ENCODE measurements around the gene TBX10.

GRCh38 chr11:67641338-67642172 is 2.0 kb upstream of the TBX10 start:
- TF ChIP-seq, protein P1, sequence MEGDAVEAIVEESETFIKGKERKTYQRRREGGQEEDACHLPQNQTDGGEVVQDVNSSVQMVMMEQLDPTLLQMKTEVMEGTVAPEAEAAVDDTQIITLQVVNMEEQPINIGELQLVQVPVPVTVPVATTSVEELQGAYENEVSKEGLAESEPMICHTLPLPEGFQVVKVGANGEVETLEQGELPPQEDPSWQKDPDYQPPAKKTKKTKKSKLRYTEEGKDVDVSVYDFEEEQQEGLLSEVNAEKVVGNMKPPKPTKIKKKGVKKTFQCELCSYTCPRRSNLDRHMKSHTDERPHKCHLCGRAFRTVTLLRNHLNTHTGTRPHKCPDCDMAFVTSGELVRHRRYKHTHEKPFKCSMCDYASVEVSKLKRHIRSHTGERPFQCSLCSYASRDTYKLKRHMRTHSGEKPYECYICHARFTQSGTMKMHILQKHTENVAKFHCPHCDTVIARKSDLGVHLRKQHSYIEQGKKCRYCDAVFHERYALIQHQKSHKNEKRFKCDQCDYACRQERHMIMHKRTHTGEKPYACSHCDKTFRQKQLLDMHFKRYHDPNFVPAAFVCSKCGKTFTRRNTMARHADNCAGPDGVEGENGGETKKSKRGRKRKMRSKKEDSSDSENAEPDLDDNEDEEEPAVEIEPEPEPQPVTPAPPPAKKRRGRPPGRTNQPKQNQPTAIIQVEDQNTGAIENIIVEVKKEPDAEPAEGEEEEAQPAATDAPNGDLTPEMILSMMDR (IDR thresholded peaks at IDR 0.05), result no peak
- no peak for TF ChIP-seq POLR2AphosphoS5 (IDR thresholded peaks at IDR 0.05; ENCODE audit: low read depth, low read length)
- TF ChIP-seq REST (IDR thresholded peaks at IDR 0.05; ENCODE audit: insufficient read depth in 1 of 2, low read depth in 2 of 2, low read length in 1 of 2), result no peak
- no peak for TF ChIP-seq TCF7L2 (IDR thresholded peaks at IDR 0.05; ENCODE audit: low read depth, low read length)
